HG02623 (cell line): ENCODE results near the gene EBLN1.
"Not testable (repeated sequence)": the region's sequence is repeated elsewhere in the genome, so short reads cannot be mapped to it uniquely, and the experiment has no call there.

Source experiments
- ATAC-seq: cut with Tn5 transposase; IDR thresholded peaks from one replicate; pipeline ENCODE4 v1.9.1; 2021; ENCODE audit warnings: moderate library complexity; ENCODE audit not compliant: unreplicated experiment

Gene EBLN1

GRCh38 chr10:22228943-22229801, 11.4 kb upstream of the EBLN1 start:
- ATAC-seq: peak; percentile 85

DNA sequence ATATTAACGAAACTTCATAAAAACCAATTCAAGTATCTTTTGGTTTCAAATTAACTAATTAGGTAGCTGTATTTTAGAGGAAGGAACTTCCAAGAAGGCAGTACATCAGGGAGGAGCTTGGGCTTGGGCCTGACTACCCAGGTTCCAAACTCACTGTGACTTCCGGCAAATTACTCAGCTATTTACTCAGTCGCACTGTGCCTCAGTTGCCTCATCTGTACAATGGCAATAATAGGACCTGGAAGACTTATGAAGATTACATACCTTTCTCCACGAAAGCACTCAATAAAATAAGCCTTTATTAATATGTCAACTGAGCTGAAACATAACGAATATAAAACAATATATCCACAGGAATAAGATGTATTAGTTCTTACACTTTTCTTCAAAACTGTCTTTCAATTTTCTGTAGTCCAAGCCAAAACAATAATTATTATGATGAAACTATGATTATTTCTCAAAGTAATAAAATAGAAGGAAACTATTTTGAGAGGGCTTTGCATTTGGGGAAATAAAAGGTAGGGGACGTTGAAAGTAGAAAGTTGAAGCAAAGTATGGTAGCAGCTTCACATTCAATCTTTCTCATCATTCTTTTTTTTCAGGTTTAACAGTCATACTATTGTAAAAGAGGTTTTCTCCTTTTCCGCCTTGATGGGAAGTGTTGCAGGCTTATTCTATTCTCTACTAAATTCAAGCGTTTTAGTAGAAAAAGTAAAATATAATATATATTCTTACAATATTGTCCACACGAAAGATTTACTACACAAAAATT, 10.5 kb upstream of the EBLN1 start:
- no peak for ATAC-seq

DNA sequence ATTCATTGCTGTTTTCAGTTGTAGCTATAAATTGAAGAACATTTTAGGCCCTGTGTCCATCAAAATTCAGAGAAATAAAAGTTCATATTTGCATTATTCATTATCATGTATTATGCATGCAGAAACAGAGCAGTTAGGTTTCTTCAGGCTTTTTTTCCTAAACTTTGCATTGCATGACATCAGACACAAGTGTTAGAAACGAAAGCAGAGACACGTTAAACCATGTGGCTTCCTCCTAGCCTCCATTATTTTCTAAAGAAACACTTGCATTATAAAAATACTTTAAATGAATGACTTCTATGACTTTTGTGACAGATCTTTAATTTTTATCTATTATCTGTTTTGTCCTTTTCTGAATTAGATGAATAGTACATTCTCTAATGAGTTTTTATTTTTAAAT, 8.8 kb upstream of the EBLN1 start:
- ATAC-seq: no peak

DNA sequence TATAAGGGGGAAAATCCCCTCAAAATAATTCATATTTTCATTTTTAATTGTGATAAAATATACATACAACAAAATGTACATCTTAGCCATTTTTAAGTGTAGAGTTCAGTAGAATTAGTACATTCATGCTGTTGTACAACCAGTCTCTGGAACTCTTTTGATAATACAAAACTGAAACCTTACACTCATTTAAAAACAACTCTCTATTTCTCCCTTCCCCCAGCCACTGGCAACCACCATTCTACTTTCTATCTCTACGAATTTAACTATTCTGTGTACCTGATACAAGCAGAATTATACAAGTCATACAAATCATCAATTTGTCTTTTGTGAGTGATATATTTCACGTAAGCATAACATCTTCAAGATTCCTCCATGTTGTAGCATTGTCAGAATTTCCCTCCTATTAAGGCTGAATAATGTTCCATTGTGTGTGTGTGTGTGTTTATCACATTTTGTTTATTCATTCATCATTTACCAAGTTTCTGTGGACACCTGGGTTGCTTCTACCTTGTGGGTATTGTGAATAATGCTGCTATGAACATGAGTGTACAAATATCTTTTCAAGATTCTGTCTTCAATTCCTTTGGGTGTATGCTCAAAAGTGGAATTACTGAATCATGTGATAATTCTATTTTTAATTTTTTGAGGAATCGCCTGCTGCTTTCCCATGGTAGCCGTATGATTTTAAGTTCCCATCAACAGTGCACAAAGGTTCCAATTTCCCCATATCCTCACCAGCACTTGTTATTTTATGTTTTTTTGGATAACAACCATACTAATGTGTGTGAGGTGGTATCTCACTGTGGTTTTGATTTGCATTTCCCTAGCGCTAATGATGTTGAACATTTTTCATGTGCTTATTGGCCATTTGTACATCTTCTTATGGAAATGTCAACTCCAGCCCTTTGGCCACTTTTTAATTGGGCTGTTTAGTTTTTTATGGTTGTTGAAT, 4.7 kb upstream of the EBLN1 start:
- ATAC-seq: peak; percentile 53

DNA sequence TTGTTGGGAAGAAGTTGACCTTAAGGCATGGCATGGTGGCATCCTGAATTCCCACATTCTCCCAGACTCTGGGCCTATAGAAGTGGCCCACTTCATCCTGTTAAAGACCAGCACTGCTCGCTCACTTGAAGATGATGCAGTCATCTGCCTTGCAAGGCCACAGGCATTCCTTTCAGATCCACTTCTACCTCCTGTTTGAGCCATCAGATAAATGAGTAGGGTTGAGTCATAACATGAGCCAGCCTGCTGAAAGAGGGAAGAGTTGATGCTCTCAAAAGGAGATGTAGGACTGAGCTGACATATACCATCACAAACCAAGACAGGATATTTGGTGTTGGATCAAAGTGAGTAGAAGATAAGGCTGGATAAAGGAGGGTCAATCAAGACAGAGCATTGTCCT, 1.5 kb upstream of the EBLN1 start:
- no peak for ATAC-seq

DNA sequence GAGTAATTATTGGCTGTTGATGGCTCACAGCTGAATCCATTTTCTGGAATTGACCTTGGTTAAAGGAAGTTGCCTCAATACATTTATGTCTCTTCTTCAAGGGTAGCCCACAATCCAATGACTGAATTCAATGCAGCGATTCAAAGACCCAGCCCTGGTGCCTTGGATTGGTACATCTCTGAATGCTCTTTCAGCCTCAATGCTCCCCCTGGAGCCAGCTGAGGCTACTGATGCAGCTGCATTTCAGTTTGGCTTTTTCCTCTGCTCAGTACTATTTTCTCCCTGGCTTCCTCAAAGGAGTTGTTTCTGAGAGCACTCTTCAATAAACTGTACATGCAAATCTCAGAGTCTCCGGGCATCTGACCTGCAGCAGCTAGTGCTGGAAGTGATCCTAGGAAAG, 633 bp upstream of the EBLN1 start:
- ATAC-seq: no peak

DNA sequence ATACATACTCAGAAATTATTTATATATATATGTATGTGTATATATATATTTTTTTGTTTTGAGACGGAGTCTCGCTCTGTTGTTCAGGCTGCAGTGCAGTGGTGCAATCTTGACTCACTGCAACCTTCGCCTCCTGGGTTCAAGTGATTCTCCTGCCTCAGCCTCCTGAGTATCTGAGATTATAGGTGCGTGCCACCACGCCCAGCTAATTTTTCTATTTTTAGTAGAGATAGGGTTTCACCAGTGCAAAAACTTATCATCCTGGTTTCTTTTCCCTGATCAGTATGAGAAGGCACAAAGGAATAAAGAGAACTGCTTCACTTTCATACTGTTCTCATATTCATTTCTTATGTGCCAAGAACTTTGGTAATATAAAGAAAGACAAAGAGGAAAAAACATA, 731 bp downstream of the EBLN1 start:
- ATAC-seq: not testable (repeated sequence)

DNA sequence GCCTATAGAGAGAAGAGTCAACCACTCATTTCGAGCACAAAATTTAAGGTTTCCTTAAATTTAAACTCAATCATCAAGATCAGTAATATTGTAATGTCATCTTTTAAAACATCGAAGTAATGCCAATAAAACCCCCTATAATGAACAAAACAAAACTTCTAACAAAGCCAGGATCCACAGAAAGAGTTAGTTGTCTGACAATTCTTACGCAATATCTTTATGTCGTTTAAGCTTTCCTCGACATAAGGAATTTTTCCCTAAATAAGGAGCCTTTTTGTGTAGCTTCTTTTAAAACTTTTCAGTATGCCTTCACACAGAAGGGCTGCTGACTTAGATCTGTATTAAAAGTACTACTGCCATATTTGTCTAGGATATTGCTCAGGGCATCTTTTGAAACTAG, 7.5 kb downstream of the EBLN1 start:
- ATAC-seq: no peak

DNA sequence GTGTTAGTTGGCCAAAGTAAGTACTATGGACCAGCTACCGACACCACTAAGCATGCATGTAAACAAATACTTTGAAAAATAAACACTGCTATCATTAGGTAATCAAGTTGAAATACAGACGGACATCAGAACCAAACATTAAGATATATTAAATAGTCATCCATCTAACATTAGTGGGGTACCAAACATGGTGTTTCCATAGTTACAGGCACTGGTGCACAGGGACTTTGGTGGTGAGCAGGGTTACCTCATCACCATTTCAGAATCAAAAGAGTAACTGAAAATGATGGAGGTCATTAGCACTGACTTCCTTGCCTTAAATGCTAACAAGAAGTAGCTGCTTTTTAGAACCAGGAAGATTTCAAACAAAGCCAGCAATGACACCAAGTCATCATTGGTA, 23.9 kb downstream of the EBLN1 start:
- ATAC-seq: no peak

DNA sequence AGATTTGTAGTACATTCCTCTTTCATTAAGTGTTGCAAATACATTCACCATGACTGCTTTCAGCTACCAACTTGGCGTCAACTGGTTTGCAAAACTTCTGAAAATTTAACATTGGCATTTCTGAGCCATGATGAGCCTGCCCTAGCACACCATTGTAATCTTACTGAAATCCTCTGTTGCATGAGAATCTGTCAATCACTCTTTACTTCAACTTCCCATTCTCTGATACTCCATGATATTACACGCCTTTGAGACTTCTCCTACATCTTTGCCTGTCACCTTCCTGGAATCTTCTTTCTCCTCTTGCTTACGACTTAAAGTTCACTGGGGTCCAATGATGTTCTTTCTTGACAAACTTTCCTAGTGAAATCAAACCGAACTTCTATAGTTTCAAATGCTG, 32.2 kb downstream of the EBLN1 start:
- no peak for ATAC-seq

DNA sequence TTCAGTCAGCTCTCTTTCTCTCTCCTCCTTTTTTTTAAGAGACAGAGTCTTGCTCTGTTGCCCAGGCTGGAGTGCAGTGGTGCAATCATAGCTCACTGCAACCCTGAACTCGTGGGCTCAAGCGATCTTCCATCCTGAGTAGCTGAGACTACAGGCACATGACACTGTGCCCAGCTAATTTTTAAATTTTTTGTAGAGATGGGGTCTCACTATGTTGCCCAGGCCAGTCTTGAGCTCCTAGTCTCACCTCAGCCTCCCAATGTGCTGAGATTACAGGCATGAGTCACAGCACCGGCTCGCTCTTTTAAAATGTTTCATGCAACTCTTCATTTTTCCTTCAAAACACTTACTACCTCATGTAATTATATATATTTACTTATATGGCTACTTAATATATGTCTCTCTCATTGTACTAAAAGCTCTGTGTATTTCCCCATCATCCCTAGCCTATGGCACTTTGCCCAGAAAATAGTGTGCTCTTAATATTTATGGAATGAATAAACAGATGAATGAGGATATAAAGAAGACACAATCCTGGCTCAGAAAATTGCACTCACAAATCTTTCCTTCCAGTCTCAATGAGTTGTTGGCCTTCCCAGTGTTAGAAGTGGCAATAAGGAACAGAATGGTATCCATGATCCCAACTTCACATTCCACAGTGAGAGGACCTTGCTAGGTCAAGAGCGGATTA, 33.9 kb downstream of the EBLN1 start:
- no peak for ATAC-seq

DNA sequence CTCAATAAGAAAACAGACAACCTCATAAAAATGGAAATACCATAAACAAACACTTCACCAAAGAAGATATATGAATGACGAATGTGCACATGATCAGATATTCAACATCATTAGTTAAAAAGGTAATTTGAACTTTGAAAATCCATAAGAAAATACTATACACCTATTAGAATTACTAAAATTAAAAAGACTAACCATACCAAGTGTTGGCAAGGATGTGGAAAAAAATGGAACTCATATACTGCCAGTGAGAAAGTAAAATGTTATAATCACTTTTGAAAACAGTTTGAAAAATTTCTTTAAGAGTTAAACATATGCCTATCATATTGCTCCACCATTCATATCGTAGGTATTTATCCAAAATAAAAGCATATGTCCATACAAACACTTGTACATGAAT, 37.1 kb downstream of the EBLN1 start:
- no peak for ATAC-seq

GRCh38 chr10:22174442-22174841, 43.4 kb downstream of the EBLN1 start:
- ATAC-seq: no peak

- no peak for ATAC-seq
Observed at GRCh38 chr10:22171131-22171530, 46.7 kb downstream of the EBLN1 start.

DNA sequence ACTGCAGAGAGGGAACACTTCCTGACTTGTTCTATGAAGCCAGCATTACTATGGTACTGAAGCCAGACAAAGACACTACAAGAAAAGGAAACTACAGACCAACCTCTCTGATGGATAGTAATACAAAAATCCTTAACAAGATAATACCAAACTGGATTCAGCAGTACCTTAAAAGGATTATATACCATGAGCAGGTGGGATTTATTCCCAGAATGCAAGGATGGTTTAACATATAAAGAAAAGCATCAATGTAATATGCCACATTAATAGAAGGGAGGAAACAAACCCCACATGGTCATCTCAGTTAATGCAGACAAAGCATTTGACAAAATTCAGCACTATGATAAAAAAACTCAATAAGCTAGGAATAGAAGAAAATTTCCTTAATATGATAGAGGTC, 47.2 kb downstream of the EBLN1 start:
- ATAC-seq: no peak

- no peak for ATAC-seq
Observed at GRCh38 chr10:22159979-22160378, 57.8 kb downstream of the EBLN1 start.

DNA sequence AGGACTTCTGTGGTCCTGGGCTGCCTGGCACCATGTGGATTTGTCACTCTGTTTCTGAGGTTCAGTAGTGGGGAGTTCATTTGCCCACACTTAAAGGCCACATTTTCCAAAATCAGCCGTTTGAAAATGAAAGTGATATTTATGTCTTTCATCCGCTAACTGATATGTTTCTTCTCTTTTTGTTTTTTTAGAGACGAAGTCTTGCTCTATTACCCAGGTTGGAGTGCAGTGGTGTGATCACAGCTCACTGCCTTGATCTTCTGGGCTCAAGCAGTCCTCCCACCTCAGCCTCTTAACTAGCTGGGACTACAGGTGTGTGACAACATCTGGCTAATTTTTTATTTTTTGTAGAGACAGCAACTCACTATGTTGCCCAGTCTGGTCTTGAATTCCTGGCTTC, 58.6 kb downstream of the EBLN1 start:
- no peak for ATAC-seq
